NCI-H146 (cell line): ENCODE results near the gene IFI27L1.

Source experiments
- DNase-seq: peaks from one replicate; lab custom pipeline; 2025; lab: John Stamatoyannopoulos, UW

The IFI27L1 gene

GRCh38 chr14:94132285-94132887 lies 51.3 kb downstream of the IFI27L1 start:
- DNase-seq: peak; percentile 31

GRCh38 chr14:94135476-94135875 lies 54.4 kb downstream of the IFI27L1 start:
- no peak for DNase-seq

- peak; percentile 51 for DNase-seq
Measured at GRCh38 chr14:94136575-94137331, 55.6 kb downstream of the IFI27L1 start.

- no peak for DNase-seq
Measured at GRCh38 chr14:94138251-94138650, 57.1 kb downstream of the IFI27L1 start.

- DNase-seq: no peak
Measured at GRCh38 chr14:94139006-94139405, 57.9 kb downstream of the IFI27L1 start.

- no peak for DNase-seq
Measured at GRCh38 chr14:94139421-94139820, 58.3 kb downstream of the IFI27L1 start.

GRCh38 chr14:94142247-94142646 lies 61.1 kb downstream of the IFI27L1 start:
- DNase-seq: no peak

- no peak for DNase-seq
Measured at GRCh38 chr14:94142836-94143235, 61.7 kb downstream of the IFI27L1 start.

GRCh38 chr14:94143239-94143638 lies 62.1 kb downstream of the IFI27L1 start:
- DNase-seq: no peak

GRCh38 chr14:94143711-94144110 lies 62.6 kb downstream of the IFI27L1 start:
- DNase-seq: no peak

GRCh38 chr14:94144765-94145164 lies 63.7 kb downstream of the IFI27L1 start:
- DNase-seq: no peak

- peak; percentile 39 for DNase-seq
Measured at GRCh38 chr14:94145902-94146527, 64.9 kb downstream of the IFI27L1 start.
